SJCRH30 (cell line): ENCODE results near the gene KDF1. TPM values are rescaled to one million over a fixed set of nuclear protein-coding genes. Genes with fewer than 3 reads are reported as not detected.

Experiments
- DNase-seq, 2 experiments: peaks; one replicate each; pipeline ENCODE4 v3.0.0-alpha.2; 2015 to 2020
- H3K27ac ChIP-seq: fragments of 250-450 bp; sonication (Bioruptor Pico); 2 replicates; pipeline ENCODE4 v1.5.1; 2020; ENCODE audit warnings: mild to moderate bottlenecking, moderate library complexity
- H3K27me3 ChIP-seq: fragments of 250-450 bp; sonication (Bioruptor Pico); 2 replicates; pipeline ENCODE4 v1.5.1; 2020; ENCODE audit warnings: mild to moderate bottlenecking, moderate library complexity
- H3K36me3 ChIP-seq: fragments of 250-450 bp; sonication (Bioruptor Pico); 2 replicates; pipeline ENCODE4 v1.5.1; 2020; ENCODE audit warnings: mild to moderate bottlenecking, moderate library complexity
- H3K4me1 ChIP-seq: fragments of 250-450 bp; sonication (Bioruptor Pico); 2 replicates; pipeline ENCODE4 v1.5.1; 2020; ENCODE audit warnings: mild to moderate bottlenecking, moderate library complexity
- H3K4me3 ChIP-seq: fragments of 250-450 bp; sonication (Bioruptor Pico); 2 replicates; pipeline ENCODE4 v1.5.1; 2020; ENCODE audit warnings: mild to moderate bottlenecking, moderate library complexity
- H3K9me3 ChIP-seq: fragments of 250-450 bp; sonication (Bioruptor Pico); replicated peaks from 2 replicates; pipeline ENCODE4 v1.5.1; 2020; ENCODE audit warnings: mild to moderate bottlenecking, moderate library complexity
- total RNA-seq: library from RNA; depleted of rRNA; stranded (reverse); fragments of >200 nt; shearing (Covaris generic); gene quantifications from 2 replicates; pipeline ENCODE4 v1.2.3, GENCODE V29; 2014

KDF1 gene
- total RNA-seq, 1 experiment from 2014 or later = not detected

DNA sequence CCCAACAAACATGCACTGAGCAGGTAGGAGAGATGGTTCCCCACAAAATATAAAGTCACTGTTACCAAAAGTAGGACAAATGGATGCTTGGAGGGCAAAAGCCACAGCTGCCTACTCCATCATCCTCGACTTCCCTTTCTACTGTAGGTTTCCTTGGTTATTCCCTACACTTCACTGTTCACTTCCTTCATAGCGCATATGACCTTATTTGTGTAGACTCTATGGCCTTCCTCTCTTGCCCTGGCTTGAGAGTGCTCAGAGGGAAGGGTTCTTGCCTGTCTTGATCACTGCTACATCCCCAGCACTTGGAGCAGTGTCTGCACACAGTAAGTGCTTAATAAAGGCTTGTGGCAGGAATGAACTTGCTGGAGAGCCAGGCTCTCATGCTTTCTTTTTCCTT is 18.6 kb upstream of the KDF1 start:
- H3K27me3 ChIP-seq = no peaks in the 10 kb centered on the region
- no peaks in the 10 kb centered on the region for H3K9me3 ChIP-seq
- H3K27ac ChIP-seq = no peak overlapping the region
- DNase-seq = no peak
- H3K4me3 ChIP-seq = no peak overlapping the region
- no peaks in the 10 kb centered on the region for H3K4me1 ChIP-seq
- H3K36me3 ChIP-seq = no peaks in the 10 kb centered on the region

DNA sequence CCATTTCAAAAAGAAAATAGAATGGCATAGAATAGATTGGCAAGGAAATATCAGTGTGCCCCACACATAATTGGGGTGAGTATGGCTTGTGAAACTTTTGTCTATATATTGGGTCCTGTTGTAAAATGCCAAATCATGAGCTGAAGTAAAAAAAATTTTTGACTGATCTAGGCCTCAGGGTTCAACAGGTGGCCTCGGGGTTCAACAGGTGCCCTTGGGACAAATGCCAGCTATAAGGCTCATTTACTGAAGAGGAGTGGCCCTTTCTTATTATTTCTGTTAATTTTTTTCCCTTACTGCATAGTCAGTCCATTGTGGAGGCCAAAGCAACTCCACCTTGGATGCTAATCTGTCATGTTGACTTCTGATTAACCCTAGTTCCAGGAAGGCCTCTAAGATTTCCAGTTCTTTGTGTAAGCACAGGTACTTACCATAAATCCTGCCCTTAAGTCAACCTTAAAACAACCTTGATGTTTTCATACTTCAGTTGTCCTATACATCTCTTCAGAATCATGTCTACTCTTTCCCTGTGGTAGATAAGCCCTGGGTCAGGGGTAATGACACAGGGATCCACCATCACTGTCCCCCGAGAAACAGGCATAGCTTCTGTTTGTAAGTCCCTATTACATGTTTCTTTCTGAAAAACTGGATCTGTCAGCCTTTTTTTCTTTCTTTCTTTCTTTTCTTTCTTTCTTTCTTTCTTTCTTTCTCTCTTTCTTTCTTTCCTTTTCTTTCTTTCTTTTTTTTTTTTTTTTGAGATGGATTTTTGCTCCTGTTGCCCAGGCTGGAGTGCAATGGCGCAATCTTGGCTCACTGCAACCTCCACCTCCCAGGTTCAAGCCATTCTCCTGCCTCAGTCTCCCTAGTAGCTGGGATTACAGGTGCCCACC is 16.6 kb upstream of the KDF1 start:
- H3K27ac ChIP-seq = no peak overlapping the region
- H3K27me3 ChIP-seq = no peaks in the 10 kb centered on the region
- no peaks in the 10 kb centered on the region for H3K4me1 ChIP-seq
- no peak for DNase-seq
- H3K36me3 ChIP-seq = no peaks in the 10 kb centered on the region
- H3K9me3 ChIP-seq = no peaks in the 10 kb centered on the region
- no peak overlapping the region for H3K4me3 ChIP-seq

GRCh38 chr1:26972821-26973220 is 12.6 kb upstream of the KDF1 start:
- Histone ChIP-seq H3K27ac (no peak overlapping the region), H3K4me1 (no peaks in the 10 kb centered on the region), H3K9me3 (no peaks in the 10 kb centered on the region), H3K36me3 (no peaks in the 10 kb centered on the region), H3K27me3 (no peaks in the 10 kb centered on the region; the same call in 1 of the 2 replicates), H3K4me3 (no peak overlapping the region)
- no peak for DNase-seq

GRCh38 chr1:26972390-26972789 is 12.1 kb upstream of the KDF1 start:
- H3K9me3 ChIP-seq = no peaks in the 10 kb centered on the region
- H3K4me3 ChIP-seq = no peak overlapping the region
- H3K27me3 ChIP-seq = no peaks in the 10 kb centered on the region; the same call in 1 of the 2 replicates
- H3K36me3 ChIP-seq = no peaks in the 10 kb centered on the region
- H3K4me1 ChIP-seq = no peaks in the 10 kb centered on the region
- DNase-seq = no peak
- H3K27ac ChIP-seq = no peak overlapping the region

- Histone ChIP-seq H3K4me1 (no peaks in the 10 kb centered on the region), H3K36me3 (no peaks in the 10 kb centered on the region), H3K27ac (no peak overlapping the region), H3K27me3 (peaks cover 2% of the 10 kb centered on the region), H3K9me3 (no peaks in the 10 kb centered on the region), H3K4me3 (no peak overlapping the region)
- DNase-seq = no peak
Observed at GRCh38 chr1:26971590-26971989, 11.3 kb upstream of the KDF1 start.

- no peak overlapping the region for H3K4me3 ChIP-seq
- H3K36me3 ChIP-seq = no peaks in the 10 kb centered on the region
- H3K27me3 ChIP-seq = peaks cover 3% of the 10 kb centered on the region
- DNase-seq = no peak
- H3K9me3 ChIP-seq = no peaks in the 10 kb centered on the region
- no peaks in the 10 kb centered on the region for H3K4me1 ChIP-seq
- H3K27ac ChIP-seq = no peak overlapping the region
Observed at GRCh38 chr1:26970810-26971209, 10.5 kb upstream of the KDF1 start.

GRCh38 chr1:26965628-26966027 is 5.4 kb upstream of the KDF1 start:
- Histone ChIP-seq H3K9me3 (no peaks in the 10 kb centered on the region), H3K27ac (no peak overlapping the region), H3K27me3 (peaks cover 7% of the 10 kb centered on the region), H3K36me3 (no peaks in the 10 kb centered on the region), H3K4me3 (no peak overlapping the region), H3K4me1 (no peaks in the 10 kb centered on the region)
- DNase-seq = no peak

GRCh38 chr1:26965213-26965612 is 4.9 kb upstream of the KDF1 start:
- Histone ChIP-seq H3K4me3 (no peak overlapping the region), H3K9me3 (no peaks in the 10 kb centered on the region), H3K4me1 (no peaks in the 10 kb centered on the region), H3K27ac (no peak overlapping the region), H3K36me3 (no peaks in the 10 kb centered on the region), H3K27me3 (peaks cover 7% of the 10 kb centered on the region)
- no peak for DNase-seq

DNA sequence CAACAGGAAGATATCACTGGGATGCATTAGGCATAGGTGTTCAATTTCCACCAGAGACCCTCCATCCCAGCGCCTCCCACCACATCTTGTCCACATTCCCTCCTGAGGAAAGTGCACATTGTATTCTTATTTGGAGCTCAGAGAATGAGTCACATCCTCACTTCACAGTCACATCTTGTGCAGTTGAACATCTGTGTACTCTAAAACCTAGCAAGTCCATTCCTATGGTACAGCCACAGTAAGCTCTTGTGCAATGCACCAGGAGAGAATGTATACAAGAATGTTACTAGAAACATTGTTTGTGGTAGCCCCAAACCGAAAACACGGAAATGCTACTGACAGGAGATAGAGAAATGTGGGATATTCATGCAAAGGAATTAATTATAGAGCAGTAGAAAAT is 1.6 kb upstream of the KDF1 start:
- no peaks in the 10 kb centered on the region for H3K4me1 ChIP-seq
- H3K27me3 ChIP-seq = peaks cover 7% of the 10 kb centered on the region
- DNase-seq = no peak
- H3K36me3 ChIP-seq = no peaks in the 10 kb centered on the region
- no peaks in the 10 kb centered on the region for H3K9me3 ChIP-seq
- no peak overlapping the region for H3K4me3 ChIP-seq
- H3K27ac ChIP-seq = no peak overlapping the region

- H3K27me3 ChIP-seq = peaks cover 3% of the 10 kb centered on the region; the same call in 1 of the 2 replicates
- DNase-seq = no peak
- H3K36me3 ChIP-seq = no peaks in the 10 kb centered on the region
- no peak overlapping the region for H3K4me3 ChIP-seq
- no peaks in the 10 kb centered on the region for H3K9me3 ChIP-seq
- H3K27ac ChIP-seq = no peak overlapping the region
- no peaks in the 10 kb centered on the region for H3K4me1 ChIP-seq
Observed at GRCh38 chr1:26960625-26960966, 328 bp upstream of the KDF1 start.

DNA sequence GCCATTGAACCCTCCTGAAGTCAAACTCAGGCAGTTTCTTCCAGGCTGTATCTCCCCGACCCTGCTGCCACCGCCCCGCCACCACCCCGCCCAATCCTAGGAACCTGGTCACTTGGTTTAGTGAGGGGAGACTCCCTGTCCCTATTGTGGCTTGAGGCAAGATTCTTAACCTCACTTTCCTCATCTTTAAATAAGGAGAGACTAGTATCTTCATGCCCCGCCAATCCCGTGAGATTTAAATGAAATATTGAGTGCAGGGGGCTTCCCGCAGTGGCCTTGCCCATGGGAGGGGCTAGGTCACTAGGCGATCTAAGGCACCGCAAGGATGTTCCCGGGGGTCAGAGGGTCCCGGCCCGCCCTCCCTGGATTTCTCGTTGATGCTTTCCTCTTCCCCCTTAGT is 998 bp downstream of the KDF1 start:
- Histone ChIP-seq H3K4me3 (no peak overlapping the region), H3K4me1 (no peaks in the 10 kb centered on the region), H3K36me3 (no peaks in the 10 kb centered on the region), H3K9me3 (no peaks in the 10 kb centered on the region), H3K27ac (no peak overlapping the region), H3K27me3 (peaks cover 3% of the 10 kb centered on the region; the same call in 1 of the 2 replicates)
- DNase-seq = no peak

DNA sequence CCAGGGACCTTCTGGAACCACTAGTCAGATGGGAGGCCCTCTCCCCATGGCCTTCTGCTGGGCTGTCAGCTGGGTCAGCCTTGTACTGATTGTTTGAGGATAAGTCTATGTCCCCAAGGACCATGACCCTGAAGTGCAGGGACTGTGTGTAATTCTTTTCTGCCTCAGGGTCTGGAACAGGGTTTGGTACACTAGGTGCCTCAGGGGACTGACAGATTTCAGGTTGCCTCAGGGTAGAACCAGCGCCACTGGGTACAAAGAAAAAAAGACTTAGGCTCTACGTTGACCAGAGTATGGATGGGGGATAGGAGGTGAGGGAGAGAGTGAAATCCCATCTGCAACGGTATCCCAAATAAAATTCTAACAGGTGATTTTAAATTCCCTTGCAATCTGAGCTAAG is 3.0 kb downstream of the KDF1 start:
- H3K36me3 ChIP-seq = no peaks in the 10 kb centered on the region
- no peak for DNase-seq
- peaks cover 3% of the 10 kb centered on the region; the same call in 1 of the 2 replicates for H3K27me3 ChIP-seq
- no peak overlapping the region for H3K4me3 ChIP-seq
- H3K27ac ChIP-seq = no peak overlapping the region
- H3K4me1 ChIP-seq = no peaks in the 10 kb centered on the region
- no peaks in the 10 kb centered on the region for H3K9me3 ChIP-seq

- no peak overlapping the region for H3K4me3 ChIP-seq
Observed at GRCh38 chr1:26956321-26956720, 3.9 kb downstream of the KDF1 start.

GRCh38 chr1:26953374-26953773 is 6.9 kb downstream of the KDF1 start:
- H3K27ac ChIP-seq = no peak overlapping the region
- no peaks in the 10 kb centered on the region for H3K9me3 ChIP-seq
- H3K4me3 ChIP-seq = no peak overlapping the region
- no peaks in the 10 kb centered on the region for H3K27me3 ChIP-seq
- H3K36me3 ChIP-seq = no peaks in the 10 kb centered on the region
- no peak for DNase-seq
- no peaks in the 10 kb centered on the region for H3K4me1 ChIP-seq

More at GRCh38 chr1:26956321-26956720, 3.9 kb downstream of the KDF1 start:
- no peaks in the 10 kb centered on the region for H3K4me1 ChIP-seq
- H3K27ac ChIP-seq = no peak overlapping the region
- peaks cover 3% of the 10 kb centered on the region; the same call in 1 of the 2 replicates for H3K27me3 ChIP-seq
- H3K9me3 ChIP-seq = no peaks in the 10 kb centered on the region
- DNase-seq = no peak
- no peaks in the 10 kb centered on the region for H3K36me3 ChIP-seq

DNA sequence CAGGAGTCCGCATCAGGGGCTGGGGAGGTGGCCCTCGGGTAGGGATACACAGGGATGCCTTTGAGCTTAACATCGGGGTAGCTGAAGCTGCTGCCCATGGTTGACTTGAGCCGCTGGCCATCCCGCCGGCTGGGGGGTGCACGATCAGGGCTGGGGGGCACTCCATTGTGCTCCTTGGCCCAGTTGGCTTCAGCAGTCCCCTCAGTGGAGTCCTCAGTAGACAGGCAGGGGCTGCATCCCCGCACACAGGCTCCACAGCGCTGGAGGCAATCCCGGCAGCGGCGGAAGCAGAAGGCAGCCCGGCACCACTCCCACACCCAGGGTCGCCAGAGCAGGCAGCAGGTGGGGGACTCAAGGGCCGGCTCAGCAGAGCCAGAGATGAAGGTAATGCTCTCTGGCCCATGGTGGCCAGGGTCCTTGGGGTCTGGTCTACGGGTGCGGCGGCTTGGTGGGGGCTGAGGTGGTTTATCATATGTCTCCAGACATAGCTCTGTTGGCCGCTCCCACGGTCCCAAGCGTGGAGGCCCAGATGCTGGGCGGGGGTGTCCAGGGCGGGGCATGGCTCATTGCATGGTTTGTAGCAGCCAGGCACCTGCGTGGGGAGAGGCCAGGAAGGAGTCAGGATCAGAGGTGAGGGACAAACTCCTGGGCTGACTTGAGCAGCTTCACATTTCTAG is 8.3 kb downstream of the KDF1 start:
- Histone ChIP-seq H3K36me3 (peaks cover 3% of the 10 kb centered on the region; the same call in 1 of the 2 replicates), H3K27me3 (no peaks in the 10 kb centered on the region), H3K27ac (no peak overlapping the region), H3K4me1 (no peaks in the 10 kb centered on the region), H3K4me3 (no peak overlapping the region), H3K9me3 (no peaks in the 10 kb centered on the region)
- DNase-seq = no peak
